Right lobe of liver (tissue), 4 donors: ENCODE measurements around the gene AMIGO1.

ENCODE experiments used
- POLR2A ChIP-seq: fragments of 450-650 bp; IDR thresholded peaks from one replicate; pipeline ENCODE4 v1.6.1; 2017; ENCODE audit warnings: antibody characterized with exemption, mild to moderate bottlenecking
- TF ChIP-seq, protein P1 (sequence below), 4 donors: fragments of 200-600 bp in 3 of 4; fragments of 450-650 bp in 1 of 4; IDR thresholded peaks; one replicate each; pipeline versions ENCODE4 v1.5.1 to v1.8.0; 2016 to 2022; ENCODE audit warnings: antibody characterized with exemption in 4 of 4, mild to moderate bottlenecking in 2 of 4
- donor health status: DM: no; HTN: no; CAD: no.
- donor health status: DM: no; HTN: no; CAD: no.
- donor health status: DM: no; HTN: yes; CAD: no.

DNA sequence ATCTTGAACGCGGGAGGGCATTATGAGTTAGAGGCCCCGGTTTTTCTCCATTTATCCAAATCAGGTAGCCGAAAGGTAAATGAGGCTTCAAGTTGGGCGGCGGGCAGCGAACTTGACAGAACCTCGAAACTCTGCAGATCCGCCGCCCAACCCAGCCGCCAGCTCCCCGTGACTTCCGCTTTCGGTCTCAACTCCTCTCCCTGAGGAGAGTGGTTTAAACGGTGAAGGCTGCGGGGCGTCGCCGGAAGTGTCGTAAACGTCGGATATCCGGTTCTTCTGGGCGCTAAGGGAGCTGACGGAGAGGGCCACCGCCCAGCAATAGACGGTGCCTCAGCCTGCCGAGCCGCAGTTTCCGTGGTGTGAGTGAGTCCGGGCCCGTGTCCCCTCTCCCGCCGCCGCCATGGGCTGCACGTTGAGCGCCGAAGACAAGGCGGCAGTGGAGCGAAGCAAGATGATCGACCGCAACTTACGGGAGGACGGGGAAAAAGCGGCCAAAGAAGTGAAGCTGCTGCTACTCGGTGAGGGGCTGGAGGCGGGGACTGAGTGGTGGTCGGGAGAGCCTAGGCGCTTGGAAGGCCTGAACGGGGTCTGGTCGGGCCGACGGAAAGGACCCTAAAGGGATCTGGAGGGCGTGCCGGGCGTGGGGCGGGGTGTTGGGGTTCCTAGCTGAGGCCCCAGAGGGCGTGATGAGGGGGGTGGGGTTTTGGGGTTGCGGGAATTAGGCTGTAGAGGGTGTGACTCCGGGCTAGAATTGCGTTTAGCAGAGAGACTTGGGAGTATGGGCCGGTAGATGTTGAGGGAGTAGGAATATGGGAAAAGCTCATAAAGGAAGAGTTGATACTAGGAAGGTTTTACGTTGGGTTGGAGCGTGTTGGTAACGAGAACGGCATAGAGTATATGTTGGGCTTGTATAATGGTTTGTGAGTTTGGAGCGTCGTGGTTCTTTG is 39.1 kb upstream of the AMIGO1 start, which contains the start of gene GNAI3:
- TF ChIP-seq, protein P1, sequence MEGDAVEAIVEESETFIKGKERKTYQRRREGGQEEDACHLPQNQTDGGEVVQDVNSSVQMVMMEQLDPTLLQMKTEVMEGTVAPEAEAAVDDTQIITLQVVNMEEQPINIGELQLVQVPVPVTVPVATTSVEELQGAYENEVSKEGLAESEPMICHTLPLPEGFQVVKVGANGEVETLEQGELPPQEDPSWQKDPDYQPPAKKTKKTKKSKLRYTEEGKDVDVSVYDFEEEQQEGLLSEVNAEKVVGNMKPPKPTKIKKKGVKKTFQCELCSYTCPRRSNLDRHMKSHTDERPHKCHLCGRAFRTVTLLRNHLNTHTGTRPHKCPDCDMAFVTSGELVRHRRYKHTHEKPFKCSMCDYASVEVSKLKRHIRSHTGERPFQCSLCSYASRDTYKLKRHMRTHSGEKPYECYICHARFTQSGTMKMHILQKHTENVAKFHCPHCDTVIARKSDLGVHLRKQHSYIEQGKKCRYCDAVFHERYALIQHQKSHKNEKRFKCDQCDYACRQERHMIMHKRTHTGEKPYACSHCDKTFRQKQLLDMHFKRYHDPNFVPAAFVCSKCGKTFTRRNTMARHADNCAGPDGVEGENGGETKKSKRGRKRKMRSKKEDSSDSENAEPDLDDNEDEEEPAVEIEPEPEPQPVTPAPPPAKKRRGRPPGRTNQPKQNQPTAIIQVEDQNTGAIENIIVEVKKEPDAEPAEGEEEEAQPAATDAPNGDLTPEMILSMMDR (IDR thresholded peaks at IDR 0.05): no peak
- peak; percentile 99 for TF ChIP-seq POLR2A
